ENCODE data around the gene SLC15A2.
A peak's percentile ranks its signal among the peaks of the same experiment; 100 is the strongest.

Gene SLC15A2

DNA sequence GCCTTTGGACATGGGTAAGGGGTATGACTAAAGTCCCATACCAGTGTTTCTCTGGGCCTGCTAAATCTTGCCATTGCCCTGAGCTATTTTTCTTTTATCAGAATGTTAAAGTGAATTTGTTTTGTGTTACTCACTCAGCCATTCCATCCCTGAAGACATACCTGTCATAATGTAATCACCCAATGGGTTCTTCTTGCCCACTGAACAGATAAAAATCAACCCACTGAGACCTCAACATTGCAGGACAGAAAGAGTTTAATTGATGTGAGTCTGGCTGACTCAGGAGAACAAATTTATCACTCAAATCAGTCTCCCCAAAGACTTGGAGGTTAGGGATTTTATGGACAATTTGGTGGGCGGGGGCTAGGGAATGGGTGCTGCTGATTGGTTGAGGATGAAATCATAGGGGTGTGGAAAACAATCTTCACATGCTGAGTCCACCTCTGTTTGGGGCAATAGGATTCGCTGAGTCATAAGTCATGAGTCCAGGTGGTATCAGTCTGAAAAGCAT lies 80.5 kb downstream of the SLC15A2 start:
- Histone ChIP-seq H3K4me1 (ENCODE audit: insufficient read depth, low read length, severe bottlenecking) (no peaks in the 10 kb centered on the region), H3K9ac (ENCODE audit: low read length) (no peak overlapping the region), H3K36me3 (ENCODE audit: insufficient read depth, low read length) (no peaks in the 10 kb centered on the region), H4K20me1 (ENCODE audit: insufficient read depth, low read length) (no peaks in the 10 kb centered on the region), H3K4me3 (ENCODE audit: low read depth, low read length, poor library complexity, severe bottlenecking) (no peak overlapping the region), H3F3A (ENCODE audit: insufficient read depth, low read length) (no peaks in the 10 kb centered on the region), H3K4me2 (ENCODE audit: low read length) (no peak overlapping the region), H2AFZ (ENCODE audit: low read length) (no peak overlapping the region), H3K9me3 (ENCODE audit: low read length) (no peaks in the 10 kb centered on the region), H3K79me2 (ENCODE audit: insufficient read depth, low read length) (no peaks in the 10 kb centered on the region), H3K9me2 (ENCODE audit: low read depth, low read length) (no peaks in the 10 kb centered on the region), H3K27ac (ENCODE audit: low read depth, low read length, poor library complexity, severe bottlenecking) (no peak overlapping the region), H3K27me3 (ENCODE audit: insufficient read depth, low read length) (no peaks in the 10 kb centered on the region)
- TF ChIP-seq, protein P1, sequence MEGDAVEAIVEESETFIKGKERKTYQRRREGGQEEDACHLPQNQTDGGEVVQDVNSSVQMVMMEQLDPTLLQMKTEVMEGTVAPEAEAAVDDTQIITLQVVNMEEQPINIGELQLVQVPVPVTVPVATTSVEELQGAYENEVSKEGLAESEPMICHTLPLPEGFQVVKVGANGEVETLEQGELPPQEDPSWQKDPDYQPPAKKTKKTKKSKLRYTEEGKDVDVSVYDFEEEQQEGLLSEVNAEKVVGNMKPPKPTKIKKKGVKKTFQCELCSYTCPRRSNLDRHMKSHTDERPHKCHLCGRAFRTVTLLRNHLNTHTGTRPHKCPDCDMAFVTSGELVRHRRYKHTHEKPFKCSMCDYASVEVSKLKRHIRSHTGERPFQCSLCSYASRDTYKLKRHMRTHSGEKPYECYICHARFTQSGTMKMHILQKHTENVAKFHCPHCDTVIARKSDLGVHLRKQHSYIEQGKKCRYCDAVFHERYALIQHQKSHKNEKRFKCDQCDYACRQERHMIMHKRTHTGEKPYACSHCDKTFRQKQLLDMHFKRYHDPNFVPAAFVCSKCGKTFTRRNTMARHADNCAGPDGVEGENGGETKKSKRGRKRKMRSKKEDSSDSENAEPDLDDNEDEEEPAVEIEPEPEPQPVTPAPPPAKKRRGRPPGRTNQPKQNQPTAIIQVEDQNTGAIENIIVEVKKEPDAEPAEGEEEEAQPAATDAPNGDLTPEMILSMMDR (IDR thresholded peaks at IDR 0.05; ENCODE audit: low read length) = no peak
- no peak for TF ChIP-seq EZH2 (IDR thresholded peaks at IDR 0.05; ENCODE audit: borderline replicate concordance, low read length)

DNA sequence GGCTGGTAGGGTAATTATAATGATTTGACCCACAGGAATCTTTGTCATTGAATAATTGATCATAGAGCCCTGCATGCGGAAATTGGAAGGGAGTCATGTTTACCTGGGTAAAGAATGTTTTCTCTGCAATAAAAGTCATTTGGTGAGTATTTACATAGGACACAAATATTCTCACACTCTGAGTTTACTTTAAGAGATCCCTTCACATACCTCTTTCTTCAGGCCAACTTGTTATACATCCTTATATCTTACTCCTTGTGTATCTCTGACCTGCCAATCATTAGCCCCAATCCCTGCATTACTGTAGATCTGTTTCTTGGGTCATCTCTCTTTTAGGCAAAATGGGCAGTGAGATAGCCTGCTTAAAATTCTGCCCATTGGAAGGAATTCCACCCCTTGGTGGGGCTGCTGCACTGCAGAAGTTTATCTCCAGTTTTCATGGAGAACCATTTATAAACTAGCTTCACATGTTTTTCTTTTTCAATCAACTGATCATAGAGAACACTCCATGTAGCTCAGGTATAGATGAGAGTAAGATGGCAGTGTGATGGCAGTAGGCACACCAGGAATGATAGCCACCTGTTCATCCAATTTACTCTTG lies 81.6 kb downstream of the SLC15A2 start:
- Histone ChIP-seq H4K20me1 (ENCODE audit: insufficient read depth, low read length) (no peaks in the 10 kb centered on the region), H3K27me3 (ENCODE audit: insufficient read depth, low read length) (no peaks in the 10 kb centered on the region), H3K9me3 (ENCODE audit: low read length) (no peaks in the 10 kb centered on the region), H3F3A (ENCODE audit: insufficient read depth, low read length) (no peaks in the 10 kb centered on the region), H3K79me2 (ENCODE audit: insufficient read depth, low read length) (no peaks in the 10 kb centered on the region), H3K4me2 (ENCODE audit: low read length) (no peak overlapping the region), H3K9me2 (ENCODE audit: low read depth, low read length) (no peaks in the 10 kb centered on the region), H3K36me3 (ENCODE audit: insufficient read depth, low read length) (no peaks in the 10 kb centered on the region), H3K4me3 (ENCODE audit: low read depth, low read length, poor library complexity, severe bottlenecking) (no peak overlapping the region), H3K4me1 (ENCODE audit: insufficient read depth, low read length, severe bottlenecking) (peaks cover 11% of the 10 kb centered on the region), H3K27ac (ENCODE audit: low read depth, low read length, poor library complexity, severe bottlenecking) (no peak overlapping the region), H3K9ac (ENCODE audit: low read length) (no peak overlapping the region), H2AFZ (ENCODE audit: low read length) (no peak overlapping the region)
- TF ChIP-seq, protein P1 (IDR thresholded peaks at IDR 0.05; ENCODE audit: low read length) = peak; percentile 14; the same call in 1 of the 2 replicates
- TF ChIP-seq EZH2 (IDR thresholded peaks at IDR 0.05; ENCODE audit: borderline replicate concordance, low read length) = no peak

DNA sequence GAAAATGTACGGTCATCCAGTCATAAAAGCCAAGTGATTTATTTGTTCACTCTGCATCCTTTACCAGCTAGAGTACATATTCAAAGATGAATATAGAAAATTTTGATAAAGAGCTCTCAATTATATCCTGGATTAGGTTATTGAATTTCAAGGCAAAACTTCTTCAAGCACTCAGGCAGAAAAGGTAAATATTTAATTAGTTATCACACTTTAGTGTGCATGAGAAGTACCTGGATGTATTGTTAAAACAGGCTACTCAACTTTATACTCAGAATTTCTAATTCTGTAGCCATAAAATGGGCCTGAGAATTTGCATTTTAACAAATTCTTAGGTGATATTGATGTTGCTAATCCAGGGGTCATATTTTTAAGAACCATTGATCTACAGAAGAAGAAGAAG lies 82.5 kb downstream of the SLC15A2 start:
- H3K4me1 ChIP-seq (ENCODE audit: insufficient read depth, low read length, severe bottlenecking) = peaks cover 21% of the 10 kb centered on the region
- no peaks in the 10 kb centered on the region for H3K9me2 ChIP-seq (ENCODE audit: low read depth, low read length)
- no peaks in the 10 kb centered on the region for H3K27me3 ChIP-seq (ENCODE audit: insufficient read depth, low read length)
- no peak overlapping the region for H3K9ac ChIP-seq (ENCODE audit: low read length)
- H4K20me1 ChIP-seq (ENCODE audit: insufficient read depth, low read length) = no peaks in the 10 kb centered on the region
- H3F3A ChIP-seq (ENCODE audit: insufficient read depth, low read length) = no peaks in the 10 kb centered on the region
- H3K79me2 ChIP-seq (ENCODE audit: insufficient read depth, low read length) = no peaks in the 10 kb centered on the region
- H3K4me2 ChIP-seq (ENCODE audit: low read length) = no peak overlapping the region
- TF ChIP-seq EZH2 (IDR thresholded peaks at IDR 0.05; ENCODE audit: borderline replicate concordance, low read length) = no peak
- TF ChIP-seq, protein P1 (IDR thresholded peaks at IDR 0.05; ENCODE audit: low read length) = no peak
- no peak overlapping the region for H2AFZ ChIP-seq (ENCODE audit: low read length)
- no peaks in the 10 kb centered on the region for H3K36me3 ChIP-seq (ENCODE audit: insufficient read depth, low read length)
- H3K9me3 ChIP-seq (ENCODE audit: low read length) = no peaks in the 10 kb centered on the region
- no peak overlapping the region for H3K27ac ChIP-seq (ENCODE audit: low read depth, low read length, poor library complexity, severe bottlenecking)
- no peak overlapping the region for H3K4me3 ChIP-seq (ENCODE audit: low read depth, low read length, poor library complexity, severe bottlenecking)

Measured in OCI-LY1 (cell line).